GM18511 (cell line): Measurements from ENCODE around the gene LSM4.

ENCODE experiments used
- ATAC-seq: cut with Tn5 transposase; IDR thresholded peaks from one replicate; pipeline ENCODE4 v1.9.1; 2021; ENCODE audit warnings: mild to moderate bottlenecking, moderate library complexity; ENCODE audit not compliant: unreplicated experiment

The LSM4 gene

DNA sequence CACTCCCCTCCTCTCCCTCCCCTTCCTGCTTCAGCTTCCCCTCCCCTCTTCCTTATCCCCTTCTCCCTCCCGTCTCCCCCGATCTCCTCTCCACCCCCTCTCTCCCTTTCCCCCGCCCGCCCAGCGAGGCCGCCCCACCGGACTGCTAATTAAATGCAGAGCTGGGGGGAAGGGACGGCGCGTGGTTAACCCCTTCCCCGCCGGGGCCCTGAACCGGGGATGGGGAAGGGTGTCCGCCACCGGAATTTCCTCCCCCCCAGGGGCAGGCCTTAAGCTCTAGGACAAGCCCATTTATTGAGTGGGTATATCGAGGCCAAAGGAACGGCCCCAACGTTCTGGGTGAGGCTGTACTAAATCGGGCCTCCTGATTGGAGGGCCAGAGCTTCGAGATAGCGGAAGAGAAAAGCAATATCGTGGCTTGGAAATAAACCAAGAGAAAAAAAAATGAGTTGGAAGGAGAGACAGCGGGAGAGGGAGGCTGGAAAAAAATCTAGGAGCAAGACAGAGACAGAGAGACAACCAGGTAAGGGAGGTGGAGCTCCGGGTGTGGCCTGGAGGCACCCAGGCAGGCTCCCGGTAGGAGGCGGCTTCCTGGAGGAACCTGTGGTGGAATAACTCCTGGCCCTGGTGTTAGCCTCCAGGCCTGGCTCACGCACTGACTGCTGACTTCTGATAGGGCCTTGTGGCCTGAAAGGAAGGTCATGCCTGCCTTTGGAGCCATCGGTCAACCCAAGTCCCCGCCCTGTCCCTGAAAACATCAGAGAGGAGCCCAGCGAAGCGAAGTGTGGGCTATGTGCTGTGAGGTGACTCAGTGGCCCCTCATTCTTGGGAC is 29.9 kb downstream of the LSM4 start:
- ATAC-seq: no peak

DNA sequence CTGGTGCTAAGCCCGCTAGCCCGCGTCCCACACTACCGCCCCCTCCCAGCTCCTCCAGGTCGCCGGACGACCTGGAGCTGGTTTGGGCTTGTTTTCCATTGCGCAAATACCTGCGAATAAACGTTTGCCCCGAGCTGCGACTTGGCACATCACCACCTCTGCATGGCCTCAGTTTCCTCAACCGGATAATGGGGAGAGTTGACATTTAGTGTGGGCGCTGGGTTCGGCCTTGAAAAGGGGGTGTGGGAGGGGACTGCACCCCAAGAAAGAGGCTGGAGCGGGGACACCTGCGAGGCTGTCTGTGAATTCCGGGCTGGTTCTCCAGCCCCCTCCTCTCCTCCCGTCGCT is 30.4 kb downstream of the LSM4 start:
- no peak for ATAC-seq

DNA sequence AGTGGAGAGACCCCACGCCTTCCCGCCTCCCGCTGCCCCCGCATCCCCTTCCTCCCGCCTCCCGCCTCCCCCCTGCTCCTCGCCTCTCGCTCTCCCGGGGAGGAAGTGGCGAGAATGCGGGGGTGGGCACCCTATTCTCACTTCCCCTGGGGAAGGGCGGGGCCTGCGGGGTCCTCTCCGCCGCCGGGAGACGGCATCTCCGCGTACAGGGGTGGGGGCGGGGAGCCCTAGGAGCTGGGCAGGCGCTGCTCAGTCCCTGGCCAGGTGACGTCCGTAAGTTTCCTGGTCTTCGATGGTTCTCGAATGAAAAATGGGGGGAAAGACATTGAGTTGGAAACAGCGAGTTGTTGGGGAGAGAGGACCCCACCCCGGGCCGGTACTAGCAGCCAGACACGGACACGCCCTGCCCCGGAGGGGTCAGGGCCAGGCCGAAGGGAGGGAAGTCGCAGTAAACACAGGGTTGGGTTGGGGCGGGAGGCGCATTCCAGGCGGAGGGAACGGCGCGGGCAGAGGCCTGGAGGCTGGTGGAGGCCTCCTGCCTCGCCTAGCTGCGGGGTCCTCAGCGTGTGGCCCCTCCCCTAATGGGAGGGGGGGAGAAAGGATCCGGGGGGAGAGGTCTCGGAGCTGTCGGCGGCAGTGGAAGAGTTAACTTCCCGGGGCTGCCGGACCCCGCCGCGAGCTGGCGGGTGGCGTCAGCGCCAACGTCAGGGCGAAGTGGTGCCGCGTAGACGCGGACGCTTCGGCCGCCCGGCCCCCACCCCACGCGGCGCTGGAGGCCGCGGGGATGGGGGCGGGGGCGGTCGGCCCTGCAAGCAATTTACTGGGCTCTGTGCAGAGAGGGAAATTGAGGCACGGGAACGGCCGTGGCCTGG is 31.1 kb downstream of the LSM4 start:
- ATAC-seq: peak; percentile 48

DNA sequence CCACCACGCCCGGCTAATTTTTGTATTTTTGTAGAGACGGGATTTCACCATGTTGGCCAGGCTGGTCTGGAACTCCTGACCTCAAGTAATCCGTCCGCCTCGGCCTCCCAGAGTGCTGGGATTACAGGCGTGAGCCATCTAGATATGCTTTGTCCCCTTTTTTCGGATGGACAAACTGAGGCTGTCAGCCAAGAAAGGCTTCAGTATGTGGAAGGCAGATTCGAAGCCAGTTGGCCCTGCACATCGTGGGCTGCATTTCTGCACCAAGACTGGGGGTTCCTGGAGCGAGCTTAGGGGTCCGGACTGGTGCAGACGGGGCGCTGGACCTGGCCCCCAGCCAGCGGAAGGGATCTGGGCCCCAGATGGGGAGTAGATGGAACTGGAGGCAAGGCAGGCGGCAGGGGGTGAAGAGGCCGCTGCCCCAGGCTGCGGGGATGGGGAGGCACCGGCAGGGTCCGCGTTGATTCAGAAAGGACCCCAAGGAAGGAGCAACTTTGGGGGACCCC is 31.8 kb downstream of the LSM4 start:
- ATAC-seq: peak; percentile 21

DNA sequence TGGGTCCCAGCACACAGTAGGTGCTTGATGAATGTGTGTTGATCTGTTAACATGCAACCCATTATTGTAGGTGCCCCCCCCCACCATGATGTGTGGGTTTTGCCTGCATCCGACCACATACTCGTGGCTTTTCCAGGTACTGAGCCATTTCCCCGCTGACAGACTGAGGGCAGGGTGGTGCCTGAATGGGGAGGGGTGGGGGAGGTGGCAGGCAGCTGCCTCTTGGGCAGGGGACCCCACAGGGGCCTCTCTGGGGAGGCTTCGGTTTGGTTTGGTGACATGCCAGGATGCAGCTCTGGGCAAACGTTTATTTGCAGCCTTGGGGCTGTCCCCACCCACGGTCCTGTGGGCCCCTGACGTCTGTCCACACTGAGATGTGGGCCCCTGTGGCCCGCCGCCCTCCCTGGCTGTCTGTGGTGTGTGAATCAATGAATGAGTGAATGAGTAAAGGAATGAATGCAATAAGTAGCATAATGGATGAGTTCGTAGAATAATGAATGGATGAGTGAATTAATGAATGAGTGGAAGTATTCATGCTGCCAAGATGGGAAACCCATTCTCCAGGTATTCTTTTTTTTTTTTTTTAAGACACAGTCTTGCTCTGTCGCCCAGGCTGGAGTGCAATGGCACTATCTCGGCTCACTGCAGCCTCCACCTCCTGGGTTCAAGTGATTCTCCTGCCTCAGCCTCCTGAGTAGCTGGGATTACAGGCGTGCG is 32.4 kb downstream of the LSM4 start:
- ATAC-seq: peak; percentile 42

DNA sequence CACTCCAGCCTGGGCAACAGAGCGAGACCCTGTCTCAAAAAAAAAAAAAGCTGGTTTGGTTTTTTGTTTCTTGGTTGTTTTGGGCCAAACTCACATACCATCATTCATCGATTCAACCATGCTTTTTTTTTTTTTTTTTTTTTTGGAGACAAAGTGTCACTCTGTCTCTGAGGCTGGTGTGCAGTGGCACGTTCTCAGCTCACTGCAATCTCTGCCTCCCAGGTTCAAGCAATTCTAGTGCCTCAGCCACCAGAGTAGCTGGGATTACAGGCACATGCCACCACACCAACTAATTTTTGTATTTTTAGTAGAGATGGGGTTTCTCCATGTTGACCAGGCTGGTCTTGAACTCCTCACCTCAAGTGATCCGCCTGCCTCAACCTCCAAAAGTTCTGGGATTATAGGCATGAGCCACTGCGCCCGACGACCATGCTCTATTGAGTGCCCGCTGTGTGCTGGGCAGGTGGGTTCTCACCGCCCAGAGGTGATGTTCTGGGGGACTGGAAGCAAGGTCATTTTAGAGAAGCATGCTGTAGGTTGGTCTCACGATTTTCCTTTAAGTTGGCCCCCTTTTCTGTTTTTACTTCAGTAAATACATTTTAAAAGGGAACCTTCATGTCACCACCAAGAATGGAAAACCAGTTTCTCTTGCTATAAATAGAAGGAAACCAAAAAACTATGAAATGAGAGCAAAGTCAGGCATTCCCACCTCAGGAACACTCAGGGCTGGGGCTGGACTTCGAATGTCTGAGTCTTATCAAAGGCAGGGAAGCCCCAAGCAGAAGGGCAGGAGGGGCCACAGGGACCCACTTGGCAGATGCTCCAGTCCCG is 33.2 kb downstream of the LSM4 start:
- ATAC-seq: no peak

DNA sequence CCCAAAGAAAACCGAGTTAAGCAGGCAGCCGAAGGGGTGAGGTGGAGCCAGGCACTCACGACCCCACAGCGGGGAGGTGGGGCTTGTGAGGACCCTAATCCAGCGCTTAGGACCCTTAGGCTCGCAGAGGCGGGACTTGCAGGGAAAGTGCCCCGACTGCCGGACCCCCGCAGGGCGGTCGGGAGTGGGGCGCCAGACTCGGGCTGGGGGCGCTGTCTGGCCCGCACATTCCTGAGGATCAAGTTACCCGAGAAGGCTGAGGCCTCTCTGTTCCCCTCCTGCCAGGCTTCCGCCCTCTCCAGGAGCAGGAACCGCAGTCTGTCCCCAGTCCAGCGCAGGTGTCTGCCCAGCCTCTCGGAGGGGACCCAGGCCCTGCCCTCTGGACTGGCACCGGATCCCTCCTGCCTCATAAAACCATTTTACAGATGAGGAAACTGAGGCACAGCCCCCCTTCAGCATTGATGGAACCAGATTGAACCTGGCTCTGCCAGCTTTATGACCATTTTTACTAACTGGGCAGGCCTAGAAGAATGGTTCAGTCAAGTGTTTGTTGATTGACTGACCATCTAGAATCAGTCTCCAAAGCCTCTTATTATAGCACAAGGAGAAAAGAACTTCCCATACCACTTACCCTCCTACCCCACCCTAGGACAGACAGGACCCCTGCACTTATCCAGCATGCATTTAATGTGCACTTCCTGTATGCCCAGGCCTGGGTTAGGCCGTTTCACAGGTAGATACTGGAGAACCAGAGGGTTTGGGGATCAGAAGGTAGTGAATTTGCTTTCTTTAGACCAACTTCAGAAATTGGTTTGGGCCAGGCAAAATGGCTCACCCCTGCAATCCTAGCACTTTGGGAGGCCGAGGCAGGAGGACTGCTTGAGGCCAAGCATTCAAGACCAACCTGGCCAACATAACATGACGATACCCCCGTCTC is 34.8 kb downstream of the LSM4 start:
- no peak for ATAC-seq

DNA sequence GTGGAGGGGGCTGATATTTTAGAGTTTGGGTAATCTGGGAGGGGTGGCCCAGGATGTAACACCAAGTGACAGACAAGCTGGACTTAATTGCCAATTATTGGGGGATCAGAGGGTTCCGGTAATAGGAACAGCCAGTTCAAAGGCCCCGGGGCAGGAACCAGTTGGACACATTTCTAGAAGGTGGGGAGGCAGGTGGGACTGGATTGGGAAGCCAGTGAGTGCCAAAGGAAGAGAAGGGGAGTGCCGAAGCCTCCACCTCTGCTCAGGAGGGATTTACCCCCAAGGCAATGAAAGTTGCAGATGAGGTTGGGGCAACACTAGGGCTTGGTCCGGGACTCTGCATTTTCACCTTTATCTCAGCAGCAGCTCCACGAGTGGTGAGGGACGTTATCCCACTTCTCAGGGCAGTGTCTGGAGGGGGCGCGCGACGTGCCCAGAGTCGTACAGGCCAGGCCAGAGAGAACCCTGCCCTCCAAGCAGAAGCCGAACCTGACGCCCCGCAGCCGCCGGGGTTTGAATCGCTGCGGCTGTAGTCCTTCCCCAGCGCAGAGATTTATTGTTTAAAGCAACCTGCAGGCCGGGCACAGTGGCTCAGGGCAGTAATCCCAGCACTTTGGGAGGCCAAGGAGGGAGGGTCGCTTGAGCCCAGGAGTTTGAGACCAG is 35.8 kb downstream of the LSM4 start:
- no peak for ATAC-seq

DNA sequence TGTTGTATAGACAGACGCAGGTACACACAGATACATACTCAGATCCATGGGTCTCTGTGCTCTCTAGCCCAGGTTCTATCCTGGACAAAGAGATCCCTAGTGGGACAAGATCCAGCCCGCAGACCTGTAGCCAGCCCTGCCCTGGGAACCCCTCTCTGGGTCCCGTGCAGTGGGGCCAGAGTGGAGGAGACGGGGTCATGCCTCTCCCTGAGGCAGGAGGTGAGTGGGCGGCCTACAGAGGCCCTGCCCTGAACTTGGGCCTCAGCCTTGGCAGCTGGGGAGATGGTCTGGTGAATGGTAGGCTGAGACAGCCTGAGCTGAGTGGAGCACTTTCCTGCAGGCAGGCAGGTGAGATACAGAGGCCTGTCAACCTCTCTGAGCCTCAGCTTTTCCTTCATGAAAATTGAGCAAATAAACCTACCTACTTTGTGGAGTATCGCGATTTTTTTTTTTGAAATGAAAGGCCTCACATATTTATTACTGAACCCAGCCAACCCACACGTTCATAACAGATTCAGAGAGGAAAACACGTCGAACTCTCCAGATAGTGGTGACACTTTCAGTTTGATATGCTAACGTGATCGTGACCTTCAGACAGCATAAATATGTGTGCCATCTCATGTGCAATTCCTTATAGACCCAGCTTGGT is 38.0 kb downstream of the LSM4 start:
- no peak for ATAC-seq

DNA sequence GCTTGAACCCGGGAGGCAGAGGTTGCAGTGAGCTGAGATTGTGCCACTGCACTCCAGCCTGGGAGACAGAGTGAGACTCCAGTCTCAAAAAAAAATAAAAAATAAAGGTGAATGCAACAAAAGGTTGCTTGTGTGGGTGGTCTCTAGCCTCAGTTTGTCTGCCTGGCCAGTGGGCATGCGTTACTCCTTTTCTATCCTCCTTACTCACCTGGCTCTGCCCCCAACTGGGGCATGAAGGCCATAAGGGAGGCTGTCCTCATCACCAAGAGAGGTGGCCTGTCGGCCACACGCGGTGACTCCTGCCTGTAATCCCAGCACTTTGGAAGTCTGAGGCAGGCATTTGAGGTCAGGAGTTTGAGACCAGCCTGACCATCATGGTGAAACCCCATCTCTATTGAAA is 39.5 kb downstream of the LSM4 start:
- no peak for ATAC-seq

DNA sequence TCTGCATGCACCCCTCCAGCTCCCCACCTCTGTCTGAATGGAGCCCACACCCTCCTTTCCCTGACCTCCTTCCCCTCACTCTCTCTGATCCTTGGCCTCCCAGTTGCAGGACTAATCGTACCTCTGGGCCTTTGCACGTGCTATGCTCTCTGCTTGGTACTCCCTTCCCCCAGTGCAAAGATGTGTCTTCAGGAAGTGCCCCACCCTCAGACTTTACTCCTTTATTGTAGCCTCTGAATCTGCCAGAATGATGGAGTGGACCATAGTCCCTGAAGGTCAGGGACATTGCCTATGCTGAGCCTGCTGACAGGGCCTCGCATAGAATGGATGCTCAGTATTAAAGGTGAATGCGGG is 40.1 kb downstream of the LSM4 start:
- ATAC-seq: no peak

DNA sequence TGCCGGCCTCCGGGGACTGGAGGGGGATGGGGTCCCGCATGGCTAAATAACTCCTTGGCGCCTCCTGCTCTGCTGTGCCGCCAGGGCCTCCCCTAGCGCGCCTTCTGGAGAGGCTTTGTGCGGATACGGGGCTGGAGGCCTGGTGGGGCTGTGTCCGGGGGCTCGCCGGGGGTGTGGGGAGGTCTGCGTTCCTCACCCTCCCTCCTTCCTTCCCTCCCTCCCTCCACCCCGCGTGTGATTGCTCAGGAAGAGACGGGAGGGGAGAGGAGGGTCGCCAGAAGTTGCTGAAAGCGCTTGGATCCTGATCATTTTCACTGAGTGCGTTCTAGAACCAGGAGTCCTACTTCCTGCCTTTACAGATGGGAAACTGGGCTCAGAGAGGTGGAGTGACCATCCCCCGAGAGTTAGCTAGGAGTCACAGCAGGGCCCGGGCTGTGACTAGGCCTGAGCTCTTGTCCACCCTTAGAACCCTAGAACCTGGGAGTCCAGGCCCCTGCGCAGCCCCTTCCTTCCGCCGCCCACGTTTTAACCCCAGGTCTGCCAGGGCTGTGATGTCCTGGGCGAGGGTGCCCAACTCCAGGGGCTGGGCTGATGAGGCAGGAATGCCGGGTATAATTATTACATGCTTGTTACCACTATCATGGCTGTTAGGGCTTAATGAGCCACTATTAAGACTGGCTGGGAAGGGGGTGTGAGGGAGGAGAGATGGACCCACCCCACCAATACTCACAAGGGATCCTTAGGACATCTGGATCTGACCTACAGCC is 40.7 kb downstream of the LSM4 start:
- no peak for ATAC-seq

DNA sequence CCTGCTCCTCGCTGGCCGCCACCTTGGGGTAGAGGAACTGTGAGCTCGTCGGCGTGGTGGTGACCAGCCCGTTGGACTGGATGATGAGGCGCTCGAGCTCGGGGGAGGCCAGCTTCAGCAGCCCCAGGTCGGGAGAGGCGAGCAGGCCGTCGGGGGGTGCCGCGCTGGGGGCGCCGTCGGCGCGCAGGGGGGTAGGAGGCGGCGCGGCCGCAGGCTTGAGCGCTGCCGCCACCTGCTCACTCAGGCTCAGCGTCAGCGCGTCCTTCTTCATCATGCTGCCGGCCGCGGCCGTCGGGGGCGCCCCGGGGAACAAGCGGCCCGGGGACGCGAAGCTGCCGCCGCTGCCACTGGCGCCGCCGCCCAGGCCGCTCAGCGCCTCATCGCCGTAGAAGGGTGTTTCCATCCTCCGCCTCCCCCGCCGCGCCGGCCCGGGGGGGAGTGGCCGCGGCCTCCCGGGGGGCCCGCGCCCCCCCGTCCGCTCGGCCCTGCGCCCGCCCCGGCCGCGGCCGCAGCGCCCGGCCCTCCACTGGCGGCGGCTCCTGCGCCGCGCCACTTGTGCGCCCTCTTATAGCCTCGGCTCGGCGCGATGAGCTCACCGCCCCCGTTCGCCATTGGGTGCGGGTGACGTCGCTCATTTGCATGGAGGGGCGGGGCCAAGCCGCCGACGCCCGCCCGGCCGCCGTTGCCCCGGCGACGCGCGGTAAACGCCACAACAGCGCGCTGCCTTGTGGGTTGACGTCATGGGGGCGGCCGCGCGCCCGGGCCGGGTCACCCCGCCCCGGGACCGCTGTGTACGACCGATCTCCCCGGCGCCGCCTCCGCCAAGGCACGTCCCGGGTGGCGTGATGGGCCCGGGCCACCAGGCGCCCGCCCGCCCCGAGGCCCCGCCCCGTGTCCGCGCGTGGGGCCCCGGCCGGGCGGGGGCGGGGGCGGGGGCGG is 41.5 kb downstream of the LSM4 start, which contains the start of gene JUND:
TSS of gene JUND (minus strand) at position 541 of the 939 bp plus-strand sequence. CDS start at position 403, 138 bp downstream.
- ATAC-seq: peak; percentile 72

DNA sequence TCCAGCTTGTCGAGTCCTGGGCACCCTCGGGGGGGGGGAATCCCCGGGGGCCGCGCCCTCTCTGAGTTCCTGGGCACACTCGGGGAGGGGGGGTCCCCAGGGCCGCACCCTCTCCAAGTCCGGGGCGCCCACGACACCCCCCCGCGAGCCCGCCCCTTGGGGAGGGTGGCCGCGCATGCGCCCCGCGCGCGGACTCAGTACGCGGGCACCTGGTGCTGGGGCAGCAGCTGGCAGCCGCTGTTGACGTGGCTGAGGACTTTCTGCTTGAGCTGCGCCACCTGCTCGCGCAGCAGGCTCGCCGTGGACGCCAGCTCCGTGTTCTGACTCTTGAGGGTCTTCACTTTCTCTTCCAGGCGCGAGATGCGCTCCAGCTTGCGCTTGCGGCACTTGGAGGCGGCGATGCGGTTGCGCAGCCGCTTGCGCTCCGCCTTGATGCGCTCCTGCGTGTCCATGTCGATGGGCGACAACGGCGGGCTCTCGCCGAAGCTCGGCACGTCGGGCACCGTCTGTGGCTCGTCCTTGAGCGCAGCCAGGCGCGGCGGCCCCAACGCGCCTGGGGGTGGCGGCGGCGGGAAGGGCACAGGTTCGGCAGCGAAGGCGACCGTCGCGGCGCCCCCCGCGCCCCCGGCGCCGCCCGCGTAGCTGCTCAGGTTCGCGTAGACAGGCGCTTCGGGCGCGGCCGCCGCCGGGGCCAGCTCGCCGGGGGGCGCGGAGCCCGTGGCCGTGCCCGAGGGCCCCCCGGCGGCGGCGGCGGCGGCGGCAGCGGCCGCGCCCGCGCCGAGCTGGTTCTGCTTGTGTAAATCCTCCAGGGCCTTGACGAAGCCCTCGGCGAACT is 42.4 kb downstream of the LSM4 start:
- no peak for ATAC-seq

DNA sequence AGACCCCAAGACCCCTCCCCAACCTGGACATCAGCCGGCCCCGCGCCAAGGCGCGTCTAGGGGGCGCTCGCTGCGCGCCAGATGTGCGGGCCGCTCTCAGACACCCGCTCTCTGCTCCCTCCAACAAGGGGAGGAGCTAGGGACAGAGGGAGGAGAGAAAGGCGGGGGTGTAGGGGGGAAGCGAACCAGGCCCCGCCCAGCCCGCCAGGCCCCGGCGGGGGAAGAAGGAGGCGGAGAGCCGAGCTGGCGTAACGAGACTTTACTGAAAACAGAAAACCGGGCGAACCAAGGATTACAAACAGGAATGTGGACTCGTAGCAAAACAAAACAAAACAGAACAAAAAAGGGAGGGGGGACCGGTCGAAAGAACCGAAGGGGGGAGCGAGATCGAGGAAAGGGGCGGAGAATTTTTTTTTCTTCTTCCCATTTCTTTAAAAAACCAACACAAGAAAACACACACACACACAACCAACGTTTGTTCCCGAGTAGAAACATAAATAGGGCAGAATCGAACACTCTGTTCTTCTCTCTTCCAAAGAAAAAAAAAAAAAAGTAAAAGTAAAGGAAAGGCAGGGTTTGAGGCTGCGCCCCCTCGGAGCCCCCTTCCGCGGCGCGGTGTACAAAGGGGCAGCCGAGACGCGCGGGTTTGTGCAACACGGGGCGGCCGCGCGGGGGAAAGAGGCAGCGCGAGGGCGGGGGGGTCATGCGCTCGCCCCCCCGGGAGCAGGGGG is 43.2 kb downstream of the LSM4 start:
- ATAC-seq: no peak
